COLO829 (cell line): ENCODE measurements around the gene ATP6V1A.
A peak's percentile ranks its signal among the peaks of the same experiment; 100 is the strongest.

Experiments
- DNase-seq: peaks from one replicate; pipeline ENCODE4 v3.0.0; 2012; ENCODE audit warnings: low spot score

Gene ATP6V1A

DNA sequence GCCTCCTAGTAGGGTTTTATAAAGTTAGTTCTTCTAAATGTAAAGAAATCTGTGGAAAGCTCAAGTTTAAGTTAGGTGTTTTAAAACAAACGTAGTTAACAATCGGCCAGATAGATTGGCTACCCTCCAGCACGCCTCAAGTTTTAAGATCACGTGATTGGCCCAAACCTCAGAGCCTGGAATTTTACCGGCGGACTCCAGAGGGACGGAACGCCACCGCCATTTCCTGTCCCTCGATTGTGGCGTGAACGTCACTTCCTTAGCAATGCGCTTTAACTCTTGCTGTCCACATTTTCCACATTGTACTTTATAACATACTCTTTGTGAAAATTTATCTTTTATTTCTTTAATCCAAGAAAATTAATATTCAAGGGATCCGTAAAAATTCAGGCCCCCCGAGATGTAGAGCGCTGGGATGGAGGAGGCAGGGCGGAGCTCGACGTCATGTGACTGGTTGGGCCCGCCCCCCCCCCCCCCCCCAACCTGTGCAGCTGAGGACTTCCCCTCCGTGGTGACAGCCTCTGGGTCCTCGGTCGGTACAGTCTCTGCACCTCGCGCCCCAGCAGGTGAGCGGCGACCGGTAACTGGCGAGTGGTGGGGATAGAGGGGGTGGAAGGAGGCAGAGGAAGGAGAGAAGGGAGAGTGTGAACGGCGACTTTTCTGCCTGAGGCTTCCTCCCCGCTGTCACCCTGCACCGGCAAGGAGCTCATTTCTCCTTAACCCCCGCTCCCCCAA lies at the start of gene ATP6V1A:
Gene ATP6V1A, plus strand, starts transcription at position 488 of the 735 bp plus-strand sequence. CDS start 31,719 bp downstream, outside the sequence.
- DNase-seq, result peak; percentile 94

- DNase-seq, result peak; percentile 28
These were observed 49.2 kb upstream of the ATP6V1A start for GRCh38 chr3:113697500-113698090.

- no peak for DNase-seq
These were observed 48.6 kb upstream of the ATP6V1A start for GRCh38 chr3:113698213-113698742.

DNA sequence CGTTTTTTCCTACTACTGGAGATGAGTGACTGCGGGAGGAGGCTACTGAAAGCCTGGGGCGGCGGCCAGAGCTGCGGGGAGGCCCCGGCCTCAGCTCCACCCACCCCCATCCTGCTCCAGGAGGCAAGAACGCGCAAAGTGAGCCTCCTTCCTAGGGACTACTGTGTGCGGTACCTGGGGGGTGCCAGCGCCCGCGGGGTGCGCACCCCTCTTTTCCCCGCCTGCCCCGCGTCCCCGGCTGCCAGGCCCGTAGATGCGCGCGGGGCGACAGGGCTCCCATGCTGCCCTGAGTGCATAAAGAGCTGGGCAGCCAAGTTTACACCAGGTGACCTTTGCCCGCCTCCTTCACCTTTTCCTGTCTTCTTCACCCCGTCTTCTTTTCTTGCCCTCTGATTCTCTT lies 47.9 kb upstream of the ATP6V1A start:
- no peak for DNase-seq

GRCh38 chr3:113707835-113708234 lies 39.0 kb upstream of the ATP6V1A start:
- no peak for DNase-seq

DNA sequence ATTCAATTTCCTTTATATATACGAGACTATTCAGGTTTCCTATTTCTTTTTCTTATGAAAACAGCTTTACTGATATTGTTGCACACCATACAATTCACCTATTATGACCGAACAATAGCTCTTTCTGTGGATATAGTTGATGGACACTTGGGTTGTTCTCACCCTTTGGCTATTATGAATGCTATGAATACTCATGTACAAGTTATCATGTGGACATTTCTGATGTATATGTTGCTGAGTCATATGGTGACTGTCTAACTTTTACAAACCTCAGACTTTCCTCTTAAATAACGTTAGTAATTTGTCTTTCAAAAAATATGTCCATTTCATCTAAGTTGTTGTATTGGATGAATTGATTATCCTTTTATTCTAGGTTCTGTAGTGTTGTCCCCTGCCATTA lies 34.7 kb upstream of the ATP6V1A start:
- peak; percentile 76 for DNase-seq

GRCh38 chr3:113714702-113715101 lies 32.1 kb upstream of the ATP6V1A start:
- no peak for DNase-seq

DNA sequence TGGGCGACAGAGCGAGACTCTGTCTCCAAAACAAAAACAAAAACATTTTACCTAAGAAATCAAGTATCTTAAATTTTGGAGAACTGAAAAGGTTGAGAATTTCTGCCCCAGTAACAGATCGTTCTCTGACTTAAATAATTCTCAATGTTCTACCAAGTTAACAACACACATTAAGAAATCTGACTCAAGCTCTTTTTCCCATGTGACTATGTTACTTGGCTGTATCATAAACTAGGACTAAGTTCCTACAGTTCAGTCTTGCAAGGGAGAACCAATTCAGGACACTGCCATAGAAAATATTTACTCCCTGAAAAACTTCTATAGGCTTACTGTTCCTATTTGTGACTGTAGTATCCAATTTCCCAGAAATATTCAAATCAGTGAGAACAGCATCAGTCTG lies 29.5 kb upstream of the ATP6V1A start:
- no peak for DNase-seq

DNA sequence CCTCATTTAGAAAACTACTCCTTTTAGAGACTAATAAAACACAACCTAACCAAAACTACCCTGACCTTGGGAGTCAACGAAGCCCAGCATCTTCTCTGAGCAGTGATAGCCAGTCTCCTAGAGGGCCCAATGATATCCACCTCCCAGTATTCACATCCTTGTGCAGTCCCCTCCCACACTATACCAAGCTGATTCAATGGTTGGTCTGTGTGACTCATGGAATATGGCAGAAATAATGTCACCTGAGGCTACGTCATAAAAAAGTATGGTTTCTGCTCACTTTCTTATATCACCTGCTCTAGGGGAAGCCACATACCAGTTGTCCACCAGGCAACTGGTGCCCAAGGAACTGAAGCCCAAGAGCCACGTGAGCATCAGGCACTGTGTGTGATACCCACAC lies 29.0 kb upstream of the ATP6V1A start:
- DNase-seq, result no peak

DNA sequence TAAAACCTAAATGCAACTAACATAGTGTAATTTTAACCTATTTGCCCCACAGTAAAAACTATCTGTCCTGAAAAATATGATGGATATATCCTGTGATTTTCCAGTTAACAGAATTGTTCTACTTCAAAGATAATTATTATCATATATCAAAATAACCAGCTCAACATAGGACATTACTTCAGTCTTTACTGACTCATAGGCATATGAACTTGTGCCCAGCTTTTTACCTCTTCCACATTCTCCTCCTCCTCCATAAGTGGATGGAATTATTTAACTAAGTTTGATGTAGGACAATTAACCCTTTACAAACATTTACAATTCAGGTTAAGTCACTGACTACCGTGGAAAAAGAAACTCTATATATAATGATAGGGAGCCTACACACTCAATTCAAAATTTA lies 27.5 kb upstream of the ATP6V1A start:
- DNase-seq, result no peak

DNA sequence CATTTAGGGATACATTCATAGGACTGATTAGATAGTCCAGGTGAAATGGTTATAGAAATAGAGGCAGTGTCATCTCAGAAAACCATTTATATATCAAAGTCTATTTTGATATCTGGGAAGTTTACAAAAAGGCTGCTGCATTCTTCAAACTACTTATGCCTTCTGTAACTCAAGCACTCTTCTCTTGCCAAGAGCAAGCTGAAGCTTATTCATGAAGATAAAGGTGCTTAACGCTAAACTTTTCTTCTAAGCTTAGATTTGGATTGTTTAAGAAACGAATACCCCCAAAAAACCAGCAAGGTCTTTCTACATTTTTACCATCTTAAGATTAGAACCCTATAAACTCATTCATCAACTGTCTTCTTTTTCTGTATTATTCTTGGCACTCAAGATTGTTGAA lies 27.1 kb upstream of the ATP6V1A start:
- DNase-seq, result no peak

DNA sequence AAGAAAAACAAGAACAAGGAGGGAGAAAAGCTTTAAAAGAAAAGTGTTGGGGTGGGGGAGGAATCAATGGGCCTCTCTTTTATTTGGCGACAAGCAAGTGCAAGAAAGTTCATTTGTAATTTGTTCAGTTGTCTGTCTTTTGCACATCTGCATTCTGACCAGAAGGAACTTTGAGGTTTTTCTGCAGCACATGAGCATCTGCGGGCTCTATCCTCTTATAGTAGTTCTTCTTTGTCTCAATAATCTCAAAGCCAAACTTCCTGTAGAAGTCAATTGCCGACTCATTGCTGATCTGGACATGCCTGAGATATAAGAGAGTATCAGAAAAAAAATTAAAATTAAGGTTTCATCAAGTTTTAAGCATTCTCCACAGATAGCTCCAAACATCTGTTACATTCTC lies 25.2 kb upstream of the ATP6V1A start:
- DNase-seq, result no peak

- DNase-seq, result no peak
These were observed 18.2 kb upstream of the ATP6V1A start for GRCh38 chr3:113728661-113729060.

GRCh38 chr3:113730550-113730949 lies 16.3 kb upstream of the ATP6V1A start:
- DNase-seq, result no peak

- no peak for DNase-seq
These were observed 15.1 kb upstream of the ATP6V1A start for GRCh38 chr3:113731694-113732093.

DNA sequence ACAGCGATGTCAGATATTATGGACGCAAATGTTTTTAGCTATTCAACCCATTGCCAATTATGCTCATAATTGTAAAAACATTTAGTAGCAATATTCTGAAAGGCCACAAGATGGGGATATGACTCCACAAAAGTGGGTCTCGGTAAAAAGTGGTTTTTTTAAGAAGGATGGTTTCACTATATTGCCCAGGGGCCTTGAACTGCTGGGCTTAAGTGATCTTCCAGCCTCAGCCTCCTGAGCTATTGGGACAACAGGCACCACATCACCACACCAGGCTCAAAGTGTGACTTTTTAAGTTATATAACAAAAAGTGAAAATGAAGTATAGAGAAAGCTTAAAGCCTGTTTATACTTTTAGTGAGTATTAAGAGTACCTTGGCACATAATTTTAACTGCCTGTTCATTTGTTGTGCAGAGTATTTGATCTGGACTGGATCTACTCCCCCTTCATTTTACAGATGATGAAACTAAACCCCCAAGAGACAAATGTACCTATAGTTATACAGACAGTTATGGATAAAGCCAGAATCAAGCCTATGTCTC lies 10.2 kb upstream of the ATP6V1A start:
- DNase-seq, result peak; percentile 50

- no peak for DNase-seq
These were observed 5.7 kb upstream of the ATP6V1A start for GRCh38 chr3:113741086-113741485.

GRCh38 chr3:113741620-113742019 lies 5.2 kb upstream of the ATP6V1A start:
- no peak for DNase-seq

DNA sequence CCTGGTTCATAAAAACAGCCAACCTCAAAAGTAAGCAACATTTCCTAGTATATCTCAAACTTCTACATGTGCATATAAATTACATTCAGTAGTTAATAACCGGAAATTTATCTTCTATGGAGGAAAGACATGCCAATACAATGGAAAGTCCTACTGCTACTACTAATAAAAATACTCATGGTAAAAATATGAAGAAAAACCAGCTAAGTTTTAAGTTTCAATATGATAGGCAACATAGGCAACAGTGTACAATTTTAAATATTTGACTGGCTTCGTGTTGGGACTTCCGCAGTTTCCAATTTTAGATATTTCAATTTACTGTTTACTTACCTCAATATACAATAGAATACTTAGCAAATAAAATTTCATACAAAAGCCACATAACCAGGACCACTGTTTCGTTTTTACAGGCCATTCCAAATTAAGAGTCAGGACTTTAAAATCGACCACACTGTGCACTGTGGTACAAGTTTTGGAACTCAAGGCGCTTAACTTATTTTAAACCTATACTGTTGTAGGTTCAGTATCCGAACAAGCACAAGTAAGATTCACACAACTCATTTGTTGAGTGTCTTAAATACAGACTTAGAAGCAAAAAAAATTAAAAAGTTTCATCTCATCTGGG lies 3.7 kb upstream of the ATP6V1A start:
- DNase-seq, result no peak

DNA sequence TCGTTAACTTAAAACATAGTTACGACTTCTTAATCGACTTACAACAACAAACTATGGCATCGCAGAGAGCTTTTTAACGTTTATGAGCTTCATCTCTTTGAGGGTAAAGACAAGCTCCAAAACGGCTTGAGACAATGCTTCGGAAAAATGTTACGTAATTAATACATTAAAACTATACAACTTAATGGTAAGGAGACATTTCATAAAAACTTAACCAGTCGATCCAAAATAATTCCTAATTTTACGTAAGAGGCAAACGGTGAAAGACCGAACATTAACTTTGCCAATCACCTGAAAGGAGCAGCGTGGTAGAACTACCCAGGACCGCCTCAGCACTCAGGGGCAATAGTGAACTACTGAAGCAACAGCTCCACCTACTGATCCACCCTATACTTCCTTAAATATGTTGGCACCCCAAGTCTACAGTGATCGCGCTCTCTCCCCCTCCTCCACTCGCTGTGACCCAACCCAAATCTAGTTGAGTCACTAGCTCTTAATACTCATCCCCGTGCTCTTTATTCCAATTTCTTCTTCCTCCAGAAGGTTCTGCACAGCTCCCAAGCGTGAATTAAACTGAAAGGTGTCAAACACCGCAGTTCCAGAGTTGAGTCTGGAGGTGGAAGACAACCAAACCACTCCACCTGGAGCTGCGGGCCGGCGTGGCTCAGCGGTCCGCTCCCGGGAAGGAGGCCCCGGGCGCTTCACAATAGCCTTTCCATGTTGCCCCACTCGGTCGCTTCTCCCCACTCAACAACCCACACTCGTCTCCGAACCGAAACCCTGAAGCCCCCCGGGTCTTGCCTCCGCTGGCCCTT lies 1.7 kb upstream of the ATP6V1A start:
- peak; percentile 90 for DNase-seq

- peak; percentile 96 for DNase-seq
These were observed 883 bp upstream of the ATP6V1A start, which contains the start of gene NAA50 for GRCh38 chr3:113745756-113746547. Gene NAA50 (minus strand): TSS chr3:113746249. CDS start chr3:113745949, 300 bp downstream.
